Upper lobe of left lung (tissue), 4 donors: ENCODE data around the gene WDR75.

ENCODE experiments used
- POLR2A ChIP-seq, 4 donors: fragments of 450-650 bp; IDR thresholded peaks; one replicate each; pipeline ENCODE4 v1.5.1; 2016 to 2017; ENCODE audit warnings: antibody characterized with exemption in 4 of 4, mild to moderate bottlenecking in 2 of 4
- TF ChIP-seq, protein P1 (sequence below), 6 experiments: fragments of 450-650 bp in 4 of 6; fragments of 200-600 bp in 2 of 6; sonication (generic) in 2 of 6; IDR thresholded peaks; one replicate each; pipeline ENCODE4 v1.5.1; 2016 to 2019; ENCODE audit warnings: antibody characterized with exemption in 6 of 6

DNA sequence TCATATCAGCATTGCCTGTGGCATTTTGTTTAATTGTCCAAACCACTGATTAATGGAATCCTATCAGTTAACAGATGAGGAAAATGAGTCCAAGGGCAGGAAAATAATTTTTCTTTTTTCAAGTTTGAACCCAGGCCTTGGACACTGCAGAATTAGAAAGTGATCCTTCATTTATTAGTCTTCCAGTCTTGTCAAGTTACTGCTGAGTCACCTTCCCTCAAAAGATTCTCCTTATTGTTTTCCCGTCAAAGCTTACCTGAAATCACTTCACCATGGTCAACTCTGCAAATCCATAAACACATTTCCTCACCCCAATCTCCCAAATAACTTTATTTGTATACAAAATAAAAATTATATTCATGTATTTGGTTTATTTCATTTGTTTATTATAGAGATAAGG lies 57.9 kb downstream of the WDR75 start:
- TF ChIP-seq, protein P1, sequence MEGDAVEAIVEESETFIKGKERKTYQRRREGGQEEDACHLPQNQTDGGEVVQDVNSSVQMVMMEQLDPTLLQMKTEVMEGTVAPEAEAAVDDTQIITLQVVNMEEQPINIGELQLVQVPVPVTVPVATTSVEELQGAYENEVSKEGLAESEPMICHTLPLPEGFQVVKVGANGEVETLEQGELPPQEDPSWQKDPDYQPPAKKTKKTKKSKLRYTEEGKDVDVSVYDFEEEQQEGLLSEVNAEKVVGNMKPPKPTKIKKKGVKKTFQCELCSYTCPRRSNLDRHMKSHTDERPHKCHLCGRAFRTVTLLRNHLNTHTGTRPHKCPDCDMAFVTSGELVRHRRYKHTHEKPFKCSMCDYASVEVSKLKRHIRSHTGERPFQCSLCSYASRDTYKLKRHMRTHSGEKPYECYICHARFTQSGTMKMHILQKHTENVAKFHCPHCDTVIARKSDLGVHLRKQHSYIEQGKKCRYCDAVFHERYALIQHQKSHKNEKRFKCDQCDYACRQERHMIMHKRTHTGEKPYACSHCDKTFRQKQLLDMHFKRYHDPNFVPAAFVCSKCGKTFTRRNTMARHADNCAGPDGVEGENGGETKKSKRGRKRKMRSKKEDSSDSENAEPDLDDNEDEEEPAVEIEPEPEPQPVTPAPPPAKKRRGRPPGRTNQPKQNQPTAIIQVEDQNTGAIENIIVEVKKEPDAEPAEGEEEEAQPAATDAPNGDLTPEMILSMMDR (IDR thresholded peaks at IDR 0.05): no peak
- no peak for TF ChIP-seq POLR2A (IDR thresholded peaks at IDR 0.05)
